Left lung (tissue), 10 donors: ENCODE measurements around the gene RBM46. TPM values are rescaled to one million over a fixed set of nuclear protein-coding genes. Genes with fewer than 3 reads are reported as not detected.
A peak's percentile ranks its signal among the peaks of the same experiment; 100 is the strongest.

Experiments used
- ATAC-seq: fragments of 200-7000 bp; cut with Tn5 transposase; one replicate; pipeline ENCODE4 v1.9.1; 2020; ENCODE audit warnings: moderate library complexity
- DNase-seq, 4 donors: peaks; one replicate each; pipeline ENCODE4 v3.0.0-alpha.2; 2013 to 2020
- H3K27ac ChIP-seq, 2 donors: fragments of 200-600 bp; sonication (generic) in 1 of 2; one replicate each; pipeline versions ENCODE4 v1.5.0 to v1.8.0; 2020 to 2021
- H3K27me3 ChIP-seq, 2 donors: fragments of 200-600 bp; sonication (generic) in 1 of 2; one replicate each; pipeline versions ENCODE4 v1.5.0 to v1.8.0; 2020 to 2021
- H3K36me3 ChIP-seq, 2 donors: fragments of 200-600 bp; sonication (generic) in 1 of 2; one replicate each; pipeline versions ENCODE4 v1.5.0 to v1.8.0; 2020 to 2021
- H3K4me1 ChIP-seq, 2 donors: fragments of 200-600 bp; one replicate each; pipeline ENCODE4 v1.8.0; 2021
- H3K4me3 ChIP-seq, 2 donors: fragments of 200-600 bp; sonication (generic) in 1 of 2; one replicate each; pipeline versions ENCODE4 v1.5.0 to v1.8.0; 2020 to 2021; ENCODE audit warnings: mild to moderate bottlenecking in 1 of 2
- H3K9me3 ChIP-seq, 2 donors: fragments of 200-600 bp; sonication (generic) in 1 of 2; one replicate each; pipeline versions ENCODE4 v1.5.0 to v1.8.0; 2020 to 2021
- intact Hi-C, 2 donors: fragments of 100-400 bp; cut with DNase I; formaldehyde crosslinking; loops; one replicate each; pipeline versions ENCODE4 v1.11.2 to v1.14.2; 2022
- polyA plus RNA-seq, 6 donors: library from polyadenylated mRNA; unstranded; fragments of 120-200 nt; gene quantifications; one replicate each; pipeline ENCODE4 v1.2.1, GENCODE V29; 2013; ENCODE audit not compliant: insufficient read length in 6 of 6
- total RNA-seq, 2 donors: library from RNA; stranded (reverse); fragmentation: NEBNext Ultra II Directional; extraction: Animal tissue kit (Norgen Biotek cat#: 25700); gene quantifications; one replicate each; pipeline ENCODE4 v1.2.1, GENCODE V29; 2021
- TF ChIP-seq, protein P1 (sequence below), 2 donors: fragments of 200-600 bp; sonication (generic) in 1 of 2; IDR thresholded peaks; one replicate each; pipeline versions ENCODE4 v1.5.0 to v1.8.0; 2021; ENCODE audit warnings: antibody characterized with exemption in 2 of 2
- donor health status: DM: no; HTN: yes; CAD: no.
- donor health status: DM: no; HTN: no; CAD: no.

Gene RBM46
- total and polyA plus RNA-seq, 8 donors = 0.06 TPM; not detected in 6

DNA sequence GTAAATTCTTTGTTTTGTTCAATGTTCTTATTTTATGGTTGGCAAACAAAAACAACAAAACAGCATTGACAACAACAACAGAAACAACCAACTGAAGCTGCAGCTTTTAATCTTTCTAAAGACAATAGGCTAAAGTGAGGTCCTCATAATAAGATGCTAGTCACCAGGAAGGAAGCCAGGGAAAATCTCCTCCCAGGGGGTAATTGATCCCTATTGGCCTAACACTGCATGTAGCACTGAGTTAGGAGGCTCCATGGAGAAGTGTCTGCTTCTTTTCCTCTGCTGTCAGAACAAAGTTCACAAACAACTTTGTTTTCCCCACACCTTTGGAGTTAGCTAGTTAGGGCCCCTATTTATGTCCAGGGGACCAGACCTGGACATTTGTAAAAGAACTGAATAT is 42.0 kb upstream of the RBM46 start:
- intact Hi-C loops = no loop called here
- Histone ChIP-seq H3K36me3 (no peaks in the 10 kb centered on the region), H3K27me3 (peaks cover 31 to 50% of the 10 kb centered on the region in 2 donors), H3K4me3 (no peak overlapping the region), H3K4me1 (peaks cover 14 to 18% of the 10 kb centered on the region in 2 donors), H3K27ac (no peak overlapping the region), H3K9me3 (no peaks in the 10 kb centered on the region)
- DNase-seq (no peak), ATAC-seq (no peak)
- TF ChIP-seq, protein P1, sequence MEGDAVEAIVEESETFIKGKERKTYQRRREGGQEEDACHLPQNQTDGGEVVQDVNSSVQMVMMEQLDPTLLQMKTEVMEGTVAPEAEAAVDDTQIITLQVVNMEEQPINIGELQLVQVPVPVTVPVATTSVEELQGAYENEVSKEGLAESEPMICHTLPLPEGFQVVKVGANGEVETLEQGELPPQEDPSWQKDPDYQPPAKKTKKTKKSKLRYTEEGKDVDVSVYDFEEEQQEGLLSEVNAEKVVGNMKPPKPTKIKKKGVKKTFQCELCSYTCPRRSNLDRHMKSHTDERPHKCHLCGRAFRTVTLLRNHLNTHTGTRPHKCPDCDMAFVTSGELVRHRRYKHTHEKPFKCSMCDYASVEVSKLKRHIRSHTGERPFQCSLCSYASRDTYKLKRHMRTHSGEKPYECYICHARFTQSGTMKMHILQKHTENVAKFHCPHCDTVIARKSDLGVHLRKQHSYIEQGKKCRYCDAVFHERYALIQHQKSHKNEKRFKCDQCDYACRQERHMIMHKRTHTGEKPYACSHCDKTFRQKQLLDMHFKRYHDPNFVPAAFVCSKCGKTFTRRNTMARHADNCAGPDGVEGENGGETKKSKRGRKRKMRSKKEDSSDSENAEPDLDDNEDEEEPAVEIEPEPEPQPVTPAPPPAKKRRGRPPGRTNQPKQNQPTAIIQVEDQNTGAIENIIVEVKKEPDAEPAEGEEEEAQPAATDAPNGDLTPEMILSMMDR (IDR thresholded peaks at IDR 0.05) = no peak

DNA sequence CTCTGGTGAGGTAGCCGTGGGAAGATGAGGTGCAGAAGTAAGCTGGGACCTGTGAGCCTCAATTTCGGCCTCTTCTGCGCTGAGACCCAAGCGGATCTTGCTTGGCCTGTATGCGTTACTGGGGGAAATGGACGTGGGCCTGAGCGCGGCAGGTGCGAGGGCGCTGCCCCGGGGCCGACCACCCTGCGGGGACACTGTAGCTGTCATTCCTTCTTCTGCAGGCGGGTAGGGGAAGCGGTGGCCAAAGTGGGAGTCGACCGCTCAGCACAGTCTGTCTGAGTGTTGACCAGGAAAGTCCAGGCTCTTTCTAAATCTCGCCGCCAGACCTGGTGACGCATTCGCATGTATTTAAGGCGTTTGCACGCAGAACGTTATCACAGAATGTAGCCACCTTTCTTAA is 40.6 kb upstream of the RBM46 start:
- intact Hi-C loops = no loop called here
- ATAC-seq (no peak), DNase-seq (peak in 1 of 4 donors; percentile 48)
- H3K27ac ChIP-seq = no peak overlapping the region
- peaks cover 44 to 64% of the 10 kb centered on the region in 2 donors for H3K27me3 ChIP-seq
- H3K4me3 ChIP-seq = no peak overlapping the region
- TF ChIP-seq, protein P1 (IDR thresholded peaks at IDR 0.05) = no peak
- H3K36me3 ChIP-seq = no peaks in the 10 kb centered on the region
- no peaks in the 10 kb centered on the region for H3K9me3 ChIP-seq
- peaks cover 14 to 19% of the 10 kb centered on the region in 2 donors for H3K4me1 ChIP-seq

DNA sequence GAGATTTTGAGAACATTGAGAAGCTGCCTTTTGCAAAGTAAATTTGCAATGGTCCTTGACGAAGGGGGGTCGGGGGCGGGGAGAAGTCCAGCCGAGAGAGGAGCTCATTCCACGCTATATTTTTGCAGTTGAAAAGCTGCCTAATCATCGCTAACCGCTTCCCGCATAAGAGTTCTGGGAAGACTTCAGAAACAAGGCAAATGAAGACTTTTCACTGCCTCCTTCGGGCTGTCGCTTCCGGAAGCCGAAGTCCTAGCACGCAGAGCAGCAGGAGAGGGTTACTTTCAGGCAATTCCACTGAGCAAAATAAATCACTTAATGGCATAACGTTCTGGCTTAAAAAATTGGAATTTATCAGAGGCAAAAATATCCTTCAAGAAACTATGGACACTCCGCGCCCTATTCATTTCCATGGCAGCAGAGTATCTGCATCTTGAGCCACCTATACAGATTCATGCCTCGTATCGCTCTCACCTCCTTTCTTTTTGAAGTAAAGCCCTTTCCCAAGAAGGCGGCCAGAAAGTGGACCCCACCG is 39.9 kb upstream of the RBM46 start:
- Histone ChIP-seq H3K9me3 (no peaks in the 10 kb centered on the region), H3K4me1 (peaks cover 14 to 19% of the 10 kb centered on the region in 2 donors), H3K27me3 (peaks cover 49 to 67% of the 10 kb centered on the region in 2 donors), H3K27ac (no peak overlapping the region), H3K4me3 (no peak overlapping the region), H3K36me3 (no peaks in the 10 kb centered on the region)
- TF ChIP-seq, protein P1 (IDR thresholded peaks at IDR 0.05) = no peak
- DNase-seq (no peak), ATAC-seq (no peak)
- intact Hi-C loops = no loop called here

DNA sequence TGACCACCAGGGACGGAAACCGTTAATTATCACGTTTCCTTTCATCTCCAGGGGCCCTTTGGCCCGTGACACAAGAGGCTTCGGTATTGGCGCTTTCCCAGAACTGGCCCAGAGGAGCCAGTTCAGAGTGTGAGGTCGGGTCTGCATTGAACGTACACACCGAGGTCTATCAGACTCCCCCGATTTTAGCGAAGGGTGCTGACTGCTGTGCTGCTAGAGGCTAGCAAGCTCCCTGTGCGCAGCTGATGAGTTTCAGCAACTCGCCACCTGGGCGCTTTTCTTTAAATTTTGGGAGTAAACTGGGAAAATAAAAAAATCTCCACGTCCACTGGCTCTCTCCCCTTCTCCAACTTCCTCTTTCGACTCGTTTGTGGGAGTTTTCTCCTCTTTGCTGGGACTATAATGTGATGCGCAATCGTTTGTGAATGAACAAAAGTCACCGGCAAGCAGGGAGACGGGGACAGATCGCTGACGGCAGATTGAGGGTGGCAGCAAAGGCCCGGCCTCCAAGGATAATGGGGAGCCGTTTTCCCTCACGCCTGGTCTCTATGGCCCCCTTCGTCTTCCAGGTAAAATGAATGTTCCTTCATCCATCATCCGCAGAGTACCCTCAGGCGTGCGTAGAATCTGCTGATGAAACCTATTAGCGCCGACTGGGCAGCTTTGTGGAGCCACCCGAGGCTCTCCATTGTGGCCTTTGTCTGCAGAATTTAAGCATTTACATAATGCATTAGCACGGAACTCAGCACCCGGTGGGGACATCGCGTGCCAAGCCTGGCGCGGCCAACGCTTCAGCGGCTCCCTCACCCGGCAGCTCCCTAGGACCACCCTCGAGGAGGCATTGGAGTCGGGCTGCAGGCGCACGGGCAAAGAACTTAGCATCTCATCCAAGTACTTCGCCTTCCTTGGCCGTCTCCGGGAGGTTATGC is 38.9 kb upstream of the RBM46 start:
- DNase-seq (peak in 1 of 4 donors; percentile 68), ATAC-seq (no peak)
- Histone ChIP-seq H3K27ac (no peak overlapping the region), H3K27me3 (peaks cover 59 to 67% of the 10 kb centered on the region in 2 donors), H3K4me3 (peak overlapping the region in 1 of 2 donors; percentile 1), H3K4me1 (peaks cover 14 to 19% of the 10 kb centered on the region in 2 donors), H3K36me3 (no peaks in the 10 kb centered on the region), H3K9me3 (no peaks in the 10 kb centered on the region)
- intact Hi-C loops = no loop called here
- TF ChIP-seq, protein P1 (IDR thresholded peaks at IDR 0.05) = no peak

DNA sequence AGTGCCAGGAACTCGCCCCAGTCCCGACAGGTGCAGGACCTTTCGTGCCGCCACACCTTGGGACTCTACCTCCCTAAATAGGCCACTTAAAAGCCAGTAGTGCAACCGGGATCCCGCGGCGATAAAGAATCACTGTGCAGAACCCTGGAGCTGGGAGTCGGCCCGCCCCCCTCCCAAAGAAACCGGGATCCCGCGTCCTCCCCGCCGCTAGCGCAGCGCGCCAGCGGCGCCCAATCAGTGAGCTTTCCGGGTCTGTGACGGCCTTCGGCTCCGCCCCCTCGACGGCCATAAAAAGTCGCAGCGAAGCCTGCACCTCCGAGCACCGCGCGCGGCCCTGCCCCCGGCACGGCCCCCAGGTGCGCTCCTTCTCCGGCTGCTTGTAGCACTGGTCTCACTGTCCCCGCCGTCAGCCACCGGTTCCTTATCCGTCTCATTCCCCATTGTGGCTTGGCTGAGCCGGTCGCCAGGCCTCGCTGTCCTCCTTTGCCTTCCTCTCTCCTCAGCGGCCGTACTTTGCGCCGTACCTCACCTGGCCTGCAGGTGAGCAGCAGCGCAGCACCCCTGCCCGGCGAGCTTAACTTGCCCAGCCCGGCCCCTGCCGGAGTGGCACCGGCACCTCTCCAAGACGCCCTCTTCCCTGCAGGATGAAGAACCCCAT is 37.3 kb upstream of the RBM46 start, which contains the start of gene LRAT:
Gene LRAT (plus strand): TSS at position 318 of the 658 bp plus-strand sequence. CDS start 327 bp downstream, at position 645.
- H3K36me3 ChIP-seq = no peaks in the 10 kb centered on the region
- no peaks in the 10 kb centered on the region for H3K9me3 ChIP-seq
- peak; percentile 96 for ATAC-seq
- intact Hi-C loops = no loop called here
- peaks cover 14 to 19% of the 10 kb centered on the region in 2 donors for H3K4me1 ChIP-seq
- peak within 1 kb of the TSS; percentile 32 to 37 for H3K4me3 ChIP-seq
- peaks cover 59 to 67% of the 10 kb centered on the region in 2 donors for H3K27me3 ChIP-seq
- TF ChIP-seq, protein P1 (IDR thresholded peaks at IDR 0.05) = no peak
- DNase-seq = peak; percentile 23 to 87 (median 58)
- H3K27ac ChIP-seq = no peak within 1 kb of the TSS
